GM23338 (cell line): ENCODE results near the gene DLG2. TPM values are rescaled to one million over a fixed set of nuclear protein-coding genes. Genes with fewer than 3 reads are reported as not detected.

Experiments used
- ATAC-seq: fragments of 200-7000 bp; cut with Tn5 transposase; 3 replicates; pipeline ENCODE4 v1.9.1; 2020
- DNase-seq: peaks from one replicate; pipeline ENCODE4 v3.0.0-alpha.2; 2015; ENCODE audit warnings: low spot score
- H2AFZ ChIP-seq: fragments of 200-600 bp; sonication (generic); 2 replicates; pipeline ENCODE4 v1.8.0; 2016; ENCODE audit warnings: antibody characterized with exemption, mild to moderate bottlenecking, moderate library complexity
- H3F3A ChIP-seq: fragments of 200-600 bp; sonication (generic); replicated peaks from 2 replicates; pipeline ENCODE4 v1.8.0; 2017; ENCODE audit warnings: antibody characterized with exemption, mixed run types, low read depth
- H3K27ac ChIP-seq: fragments of 200-600 bp; sonication (generic); 2 replicates; pipeline ENCODE4 v1.6.1; 2016; ENCODE audit warnings: low read depth
- H3K27me3 ChIP-seq: fragments of 200-600 bp; sonication (generic); 2 replicates; pipeline ENCODE4 v1.8.0; 2016; ENCODE audit warnings: mild to moderate bottlenecking, mixed run types, moderate library complexity; ENCODE audit not compliant: insufficient read depth
- H3K36me3 ChIP-seq: fragments of 200-600 bp; sonication (generic); 2 replicates; pipeline ENCODE4 v1.8.0; 2016; ENCODE audit warnings: mild to moderate bottlenecking; ENCODE audit not compliant: insufficient read depth
- H3K4me1 ChIP-seq: fragments of 200-600 bp; sonication (generic); 2 replicates; pipeline ENCODE4 v1.8.0; 2016; ENCODE audit warnings: mild to moderate bottlenecking, moderate library complexity; ENCODE audit not compliant: insufficient read depth
- H3K4me2 ChIP-seq: fragments of 200-600 bp; sonication (generic); 2 replicates; pipeline ENCODE4 v1.7.1; 2017; ENCODE audit warnings: mixed run types
- H3K4me3 ChIP-seq: fragments of 200-600 bp; sonication (generic); 2 replicates; pipeline ENCODE4 v1.6.1; 2016; ENCODE audit warnings: mixed run types
- H3K79me2 ChIP-seq: fragments of 200-600 bp; sonication (generic); replicated peaks from 2 replicates; pipeline ENCODE4 v1.8.0; 2017; ENCODE audit warnings: mild to moderate bottlenecking; ENCODE audit not compliant: insufficient read depth
- H3K9me2 ChIP-seq: fragments of 200-600 bp; sonication (generic); 2 replicates; pipeline ENCODE4 v1.8.0; 2017; ENCODE audit not compliant: insufficient read depth
- H4K20me1 ChIP-seq: fragments of 200-600 bp; sonication (generic); replicated peaks from 2 replicates; pipeline ENCODE4 v1.8.0; 2017; ENCODE audit warnings: mild to moderate bottlenecking; ENCODE audit not compliant: insufficient read depth
- H3K27ac Mint-ChIP-seq: 2 replicates; pipeline ENCODE4 v1.8.0; 2020; ENCODE audit warnings: inconsistent platforms, mild to moderate bottlenecking, moderate library complexity, mixed read lengths
- H3K27me3 Mint-ChIP-seq: 3 replicates; pipeline ENCODE4 v1.8.0; 2022; ENCODE audit warnings: low read depth, mild to moderate bottlenecking, moderate library complexity, mixed read lengths, inconsistent platforms; ENCODE audit not compliant: insufficient read depth, poor library complexity
- H3K36me3 Mint-ChIP-seq: 3 replicates; pipeline ENCODE4 v1.8.0; 2021; ENCODE audit warnings: low read depth, mild to moderate bottlenecking, inconsistent platforms, moderate library complexity, mixed read lengths
- H3K4me1 Mint-ChIP-seq: 3 replicates; pipeline ENCODE4 v1.8.0; 2020; ENCODE audit warnings: mild to moderate bottlenecking, inconsistent platforms, mixed read lengths
- H3K4me3 Mint-ChIP-seq: 3 replicates; pipeline ENCODE4 v1.8.0; 2021; ENCODE audit warnings: moderate library complexity, mild to moderate bottlenecking, inconsistent platforms, mixed read lengths
- H3K9me3 Mint-ChIP-seq: 3 replicates; pipeline ENCODE4 v1.8.0; 2020; ENCODE audit warnings: moderate library complexity, mild to moderate bottlenecking, inconsistent platforms, mixed read lengths
- EZH2 ChIP-seq: fragments of 200-600 bp; sonication (generic); IDR thresholded peaks from one replicate; pipeline ENCODE4 v1.8.0; 2017; ENCODE audit warnings: antibody characterized with exemption, mild to moderate bottlenecking, low read depth; ENCODE audit not compliant: unreplicated experiment
- POLR2AphosphoS5 ChIP-seq: IDR thresholded peaks from 2 replicates; pipeline ENCODE4 v1.6.1; 2016; ENCODE audit warnings: antibody characterized with exemption, low read depth
- REST ChIP-seq: IDR thresholded peaks from one replicate; pipeline ENCODE4 v1.6.1; 2018; ENCODE audit warnings: antibody characterized with exemption; ENCODE audit not compliant: unreplicated experiment
- ZNF462 ChIP-seq: fragments of 250-450 bp; sonication (Bioruptor Pico); IDR thresholded peaks from 2 replicates; pipeline ENCODE4 v1.5.0; 2020; ENCODE audit warnings: mild to moderate bottlenecking, moderate library complexity
- polyA plus RNA-seq: library from polyadenylated mRNA; unstranded; fragments of >200 nt; fragmentation: Nextera tagmentation; extraction: Ambion mirVana; gene quantifications from 2 replicates; pipeline ENCODE4 v1.2.1, GENCODE V29; 2016
- total RNA-seq: library from RNA; depleted of rRNA; stranded (reverse); fragments of >200 nt; shearing (Covaris generic); gene quantifications from 2 replicates; pipeline ENCODE4 v1.2.3, GENCODE V29; 2014

Gene DLG2
- total and polyA plus RNA-seq, 2 experiments from 2014 or later = 19.8 to 21.5 TPM

GRCh38 chr11:85048801-85049200, 578.3 kb downstream of the DLG2 start:
- Histone ChIP-seq H2AFZ (no peak overlapping the region), H3K4me2 (no peak overlapping the region), H3K79me2 (no peaks in the 10 kb centered on the region), H4K20me1 (no peaks in the 10 kb centered on the region), H3K27me3 (no peaks in the 10 kb centered on the region), H3K36me3 (no peaks in the 10 kb centered on the region), H3K27ac (no peak overlapping the region), H3K4me3 (no peak overlapping the region), H3K9me2 (no peaks in the 10 kb centered on the region), H3F3A (no peaks in the 10 kb centered on the region), H3K4me1 (peaks cover 7% of the 10 kb centered on the region; the same call in 1 of the 2 replicates)
- H3K4me3 Mint-ChIP-seq = no peak overlapping the region
- H3K36me3 Mint-ChIP-seq = no peaks in the 10 kb centered on the region
- no peak for DNase-seq
- H3K4me1 Mint-ChIP-seq = peaks cover 11% of the 10 kb centered on the region; the same call in 2 of the 3 replicates
- H3K27me3 Mint-ChIP-seq = no peaks in the 10 kb centered on the region
- H3K27ac Mint-ChIP-seq = no peak overlapping the region
- H3K9me3 Mint-ChIP-seq = no peaks in the 10 kb centered on the region
- TF ChIP-seq EZH2 (no peak), ZNF462 (CRISPR knock-in tag) (no peak), REST (no peak), POLR2AphosphoS5 (no peak)
- ATAC-seq = no peak
